Head of caudate nucleus (tissue), 42 donors: ENCODE measurements around the gene KLF7.

Experiments used
- DNase-seq, 42 donors: peaks; one replicate each; pipeline versions ENCODE4 v3.0.0 to v3.0.0-alpha.2; 2020 to 2021; ENCODE audit warnings: mixed read lengths in 7 of 42
- intact Hi-C: fragments of 100-400 bp; cut with DNase I; formaldehyde crosslinking; loops from one replicate; pipeline ENCODE4 v1.15.0; 2022

KLF7 gene

GRCh38 chr2:207173641-207174040, 7.9 kb upstream of the KLF7 start:
- DNase-seq = no peak
- intact Hi-C loops = no loop called here

- intact Hi-C loops = loop anchor here (5.0 to 10.0 kb wide), 5 partner anchors 55 to 305 kb away; no protein-coding TSS in a partner anchor
- DNase-seq = peak in 9 of 42 donors; percentile 11 to 60 (median 36)
Observed at GRCh38 chr2:207167099-207167923, 1.6 kb upstream of the KLF7 start.

- peak; percentile 62 to 92 (median 83) for DNase-seq
- intact Hi-C loops = loop anchor here (5.0 to 10.0 kb wide), 5 partner anchors 54 to 306 kb away; no protein-coding TSS in a partner anchor
Observed at GRCh38 chr2:207166349-207167098, 776 bp upstream of the KLF7 start.

GRCh38 chr2:207166039-207166348, 246 bp upstream of the KLF7 start:
- peak; percentile 98 to 100 (median 100) for DNase-seq
- intact Hi-C loops = loop anchor here (5.0 to 10.0 kb wide), 5 partner anchors 54 to 306 kb away; no protein-coding TSS in a partner anchor

- peak; percentile 38 to 82 (median 64) for DNase-seq
- intact Hi-C loops = loop anchor here (10.0 kb wide), 1 partner anchor 119 kb away; no protein-coding TSS in a partner anchor
Observed at GRCh38 chr2:207164006-207164831, 1.5 kb downstream of the KLF7 start.

GRCh38 chr2:207163756-207164005, 2.1 kb downstream of the KLF7 start:
- intact Hi-C loops = loop anchor here (10.0 kb wide), 1 partner anchor 119 kb away; no protein-coding TSS in a partner anchor

GRCh38 chr2:207163053-207163755, 2.5 kb downstream of the KLF7 start:
- intact Hi-C loops = loop anchor here (10.0 kb wide), 1 partner anchor 118 kb away; no protein-coding TSS in a partner anchor
- peak in 16 of 42 donors; percentile 12 to 65 (median 36) for DNase-seq

More at GRCh38 chr2:207163756-207164005, 2.1 kb downstream of the KLF7 start:
- no peak for DNase-seq

- intact Hi-C loops = loop anchor here (10.0 kb wide), 1 partner anchor 118 kb away; no protein-coding TSS in a partner anchor
- no peak for DNase-seq
Observed at GRCh38 chr2:207162316-207162715, 3.4 kb downstream of the KLF7 start.

GRCh38 chr2:207161247-207162123, 4.3 kb downstream of the KLF7 start:
- intact Hi-C loops = loop anchor here (10.0 kb wide), 1 partner anchor 117 kb away; no protein-coding TSS in a partner anchor
- DNase-seq = peak in 10 of 42 donors; percentile 16 to 70 (median 45)

GRCh38 chr2:207160115-207160514, 5.6 kb downstream of the KLF7 start:
- no peak for DNase-seq
- intact Hi-C loops = loop anchor here (10.0 kb wide), 1 partner anchor 115 kb away; no protein-coding TSS in a partner anchor

- intact Hi-C loops = no loop called here
- DNase-seq = no peak
Observed at GRCh38 chr2:207159002-207159401, 6.7 kb downstream of the KLF7 start.

- DNase-seq = no peak
- intact Hi-C loops = no loop called here
Observed at GRCh38 chr2:207157731-207158130, 8.0 kb downstream of the KLF7 start.

- intact Hi-C loops = no loop called here
- DNase-seq = no peak
Observed at GRCh38 chr2:207157162-207157481, 8.6 kb downstream of the KLF7 start.

- no peak for DNase-seq
- intact Hi-C loops = no loop called here
Observed at GRCh38 chr2:207156451-207157161, 9.1 kb downstream of the KLF7 start.

GRCh38 chr2:207155516-207156444, 10.0 kb downstream of the KLF7 start:
- intact Hi-C loops = no loop called here
- DNase-seq = no peak
